HG03565 (cell line): ENCODE data around the gene GRID1.
A peak's percentile ranks its signal among the peaks of the same experiment; 100 is the strongest.

Experiments
- ATAC-seq: cut with Tn5 transposase; IDR thresholded peaks from one replicate; pipeline ENCODE4 v1.9.1; 2021; ENCODE audit warnings: mild to moderate bottlenecking, moderate library complexity; ENCODE audit not compliant: unreplicated experiment

The GRID1 gene

GRCh38 chr10:85648279-85648754, 718.3 kb downstream of the GRID1 start:
- no peak for ATAC-seq

- ATAC-seq = no peak
These were observed 718.9 kb downstream of the GRID1 start for GRCh38 chr10:85647741-85648140.

- no peak for ATAC-seq
These were observed 720.5 kb downstream of the GRID1 start for GRCh38 chr10:85645926-85646711.

GRCh38 chr10:85645053-85645452, 721.5 kb downstream of the GRID1 start:
- no peak for ATAC-seq

- ATAC-seq = no peak
These were observed 722.6 kb downstream of the GRID1 start for GRCh38 chr10:85643845-85644525.

- no peak for ATAC-seq
These were observed 723.3 kb downstream of the GRID1 start for GRCh38 chr10:85643171-85643844.

- ATAC-seq = no peak
These were observed 724.0 kb downstream of the GRID1 start for GRCh38 chr10:85642421-85643170.

- no peak for ATAC-seq
These were observed 724.5 kb downstream of the GRID1 start for GRCh38 chr10:85642082-85642420.

- no peak for ATAC-seq
These were observed 725.1 kb downstream of the GRID1 start for GRCh38 chr10:85641479-85642009.

- peak; percentile 52 for ATAC-seq
These were observed 727.8 kb downstream of the GRID1 start for GRCh38 chr10:85638797-85639196.

- ATAC-seq = no peak
These were observed 730.9 kb downstream of the GRID1 start for GRCh38 chr10:85635650-85636049.

- ATAC-seq = no peak
These were observed 742.1 kb downstream of the GRID1 start for GRCh38 chr10:85624511-85624910.

GRCh38 chr10:85623758-85624157, 742.8 kb downstream of the GRID1 start:
- ATAC-seq = no peak

GRCh38 chr10:85623342-85623741, 743.3 kb downstream of the GRID1 start:
- no peak for ATAC-seq

GRCh38 chr10:85622425-85622824, 744.2 kb downstream of the GRID1 start:
- no peak for ATAC-seq

GRCh38 chr10:85621562-85621961, 745.0 kb downstream of the GRID1 start:
- ATAC-seq = no peak

GRCh38 chr10:85620807-85621206, 745.8 kb downstream of the GRID1 start:
- ATAC-seq = no peak

- ATAC-seq = no peak
These were observed 746.8 kb downstream of the GRID1 start for GRCh38 chr10:85619832-85620231.

GRCh38 chr10:85618841-85619240, 747.8 kb downstream of the GRID1 start:
- no peak for ATAC-seq

- no peak for ATAC-seq
These were observed 748.6 kb downstream of the GRID1 start for GRCh38 chr10:85617751-85618546.
